Heart left ventricle (tissue), 16 donors: ENCODE data around the gene ATL1. TPM values are rescaled to one million over a fixed set of nuclear protein-coding genes. Genes with fewer than 3 reads are reported as not detected.

Source experiments
- ATAC-seq, 4 donors: fragments of 200-7000 bp; cut with Tn5 transposase; one replicate each; pipeline ENCODE4 v1.9.1; 2020 to 2022; ENCODE audit warnings: moderate library complexity in 4 of 4, mild to moderate bottlenecking in 3 of 4, moderate number of reproducible peaks in 1 of 4
- DNase-seq, 5 donors: peaks; one replicate each; pipeline ENCODE4 v3.0.0-alpha.2; 2020
- H3K27ac ChIP-seq, 12 donors: fragments of 200-600 bp; sonication (generic) in 4 of 12; one replicate each; pipeline versions ENCODE4 v1.5.0 to v1.8.0; 2016 to 2022; ENCODE audit warnings: mild to moderate bottlenecking in 2 of 12
- H3K27me3 ChIP-seq, 9 donors: fragments of 200-600 bp; sonication (generic) in 2 of 9; one replicate each; pipeline versions ENCODE4 v1.5.1 to v1.8.0; 2016 to 2022; ENCODE audit warnings: mild to moderate bottlenecking in 3 of 9
- H3K36me3 ChIP-seq, 9 donors: fragments of 200-600 bp; sonication (generic) in 2 of 9; one replicate each; pipeline versions ENCODE4 v1.5.0 to v1.8.0; 2018 to 2022; ENCODE audit warnings: mild to moderate bottlenecking in 2 of 9
- H3K4me1 ChIP-seq, 12 donors: fragments of 200-600 bp; sonication (generic) in 4 of 12; one replicate each; pipeline versions ENCODE4 v1.5.0 to v1.8.0; 2016 to 2022; ENCODE audit warnings: mild to moderate bottlenecking in 3 of 12
- H3K4me3 ChIP-seq, 12 donors: fragments of 200-600 bp; sonication (generic) in 4 of 12; one replicate each; pipeline versions ENCODE4 v1.5.0 to v1.8.0; 2017 to 2022; ENCODE audit warnings: mild to moderate bottlenecking in 9 of 12, moderate library complexity in 4 of 12
- H3K9me3 ChIP-seq, 12 donors: fragments of 200-600 bp; sonication (generic) in 4 of 12; one replicate each; pipeline versions ENCODE4 v1.5.0 to v1.8.0; 2016 to 2022; ENCODE audit warnings: mild to moderate bottlenecking in 1 of 12
- CTCF ChIP-seq, 12 donors: fragments of 200-600 bp; sonication (generic) in 4 of 12; IDR thresholded peaks; one replicate each; pipeline versions ENCODE4 v1.5.0 to v1.8.0; 2018 to 2022; ENCODE audit warnings: antibody characterized with exemption in 12 of 12, mild to moderate bottlenecking in 5 of 12
- POLR2A ChIP-seq, 2 donors: fragments of 450-650 bp; IDR thresholded peaks; one replicate each; pipeline ENCODE4 v1.6.1; 2017; ENCODE audit warnings: antibody characterized with exemption in 2 of 2, mild to moderate bottlenecking in 2 of 2, moderate library complexity in 2 of 2
- WGBS, 4 donors: extraction: QIAGEN DNeasy Blood & Tissue Kit in 2 of 4; methylation state at CpG; one replicate each; pipeline versions ENCODE4 v1.1.5 to v1.1.7; 2013 to 2018; 5-methylcytosine and 5-hydroxymethylcytosine counted together
- intact Hi-C, 10 donors: fragments of 100-400 bp; cut with DNase I; formaldehyde crosslinking; loops; one replicate each; pipeline versions ENCODE4 v1.11.1 to v1.14.2; 2022
- polyA plus RNA-seq, 2 donors: library from polyadenylated mRNA; stranded (reverse); fragments of 200-250 nt; gene quantifications; one replicate each; pipeline ENCODE4 v1.2.3, GENCODE V29; 2013
- total RNA-seq, 9 donors: library from RNA; depleted of rRNA in 2 of 9; stranded (reverse); fragments of >200 nt in 2 of 9; fragmentation: NEBNext Ultra II Directional in 3 of 9; extraction: Animal tissue kit (Norgen Biotek cat#: 25700) in 3 of 9; gene quantifications; one replicate each; pipeline versions ENCODE4 v1.1.0 to v1.2.4, GENCODE V29; 2016 to 2023
- donor health status: ischemic (EF 13 %, LVEDD 7.1; RV severe dilation, severe dysfunction).
- donor health status: healthy with polysubstance abuse.
- donor health status: DM: no; HTN: yes; CAD: no.
- donor health status: DM: no; HTN: no; CAD: no.
- donor health status: ischemic (EF 25% LVEDD 6.9; RV normal size, moderate dysfunction).
- donor health status: ischemic (EF 25% LVEDD 5.7; RV mildly dilated, moderate dysfunction).
- donor health status: healthy.
- donor health status: DM: yes; HTN: yes; CAD: no.
- donor health status: ischemic (EF 35%, LVEDD 5.7; RV mildly dilated, moderate dysfunction).
- donor health status: nonischemic (EF 11% LVEDD 7.7; RV severe dilation, severe dysfunction).
- donor health status: DM: yes; HTN: yes; CAD: no.
- donor health status: PGD.
- donor health status: ischemic (EF 29% LVEDD 5.4; RV normal size, mild dysfunction).
- donor health status: nonischemic (EF 23%, LVEDD 6.1; RV moderate dilation, normal function).

ATL1 gene
- total and polyA plus RNA-seq, 11 donors: 0.28 to 3.1 (median 0.94) TPM

- intact Hi-C loops: no loop called here
- 76 to 87% (median 80%) methylated on average over 2 of the region's 2 CpGs for WGBS, 4 donors
- Histone ChIP-seq H3K9me3 (no peaks in the 10 kb centered on the region), H3K36me3 (no peaks in the 10 kb centered on the region), H3K4me3 (no peak overlapping the region), H3K4me1 (peaks cover 0 to 27% (median 10%) of the 10 kb centered on the region in 12 donors), H3K27me3 (no peaks in the 10 kb centered on the region), H3K27ac (no peak overlapping the region)
- no peak for DNase-seq
- TF ChIP-seq POLR2A (IDR thresholded peaks at IDR 0.05) (no peak), CTCF (IDR thresholded peaks at IDR 0.05) (no peak)
- no peak for ATAC-seq
Measured at GRCh38 chr14:50675597-50675996, 115.7 kb downstream of the ATL1 start.

- Histone ChIP-seq H3K4me1 (peaks cover 0 to 27% (median 10%) of the 10 kb centered on the region in 12 donors), H3K27ac (peak overlapping the region in 9 of 12 donors; percentile 1 to 69 (median 32)), H3K4me3 (peak overlapping the region in 2 of 12 donors; percentile 7 to 20), H3K9me3 (no peaks in the 10 kb centered on the region), H3K36me3 (no peaks in the 10 kb centered on the region), H3K27me3 (no peaks in the 10 kb centered on the region)
- DNase-seq: no peak
- intact Hi-C loops: no loop called here
- ATAC-seq: no peak
- 77 to 81% (median 80%) methylated on average over 7 of the region's 7 CpGs for WGBS, 4 donors
- TF ChIP-seq POLR2A (IDR thresholded peaks at IDR 0.05) (no peak), CTCF (IDR thresholded peaks at IDR 0.05) (no peak)
Measured at GRCh38 chr14:50676814-50677516, 117.0 kb downstream of the ATL1 start.

GRCh38 chr14:50677527-50678063, 117.7 kb downstream of the ATL1 start:
- Histone ChIP-seq H3K27ac (peak overlapping the region in 9 of 12 donors; percentile 1 to 69 (median 11)), H3K4me3 (peak overlapping the region in 3 of 12 donors; percentile 7 to 20 (median 10))
- 26 to 31% (median 30%) methylated on average over 5 of the region's 5 CpGs for WGBS, 4 donors

More at GRCh38 chr14:50677527-50678063, 117.7 kb downstream of the ATL1 start:
- DNase-seq: no peak
- Histone ChIP-seq H3K27me3 (no peaks in the 10 kb centered on the region), H3K9me3 (no peaks in the 10 kb centered on the region), H3K4me1 (peaks cover 0 to 27% (median 10%) of the 10 kb centered on the region in 12 donors), H3K36me3 (no peaks in the 10 kb centered on the region)
- no peak for TF ChIP-seq CTCF (IDR thresholded peaks at IDR 0.05)
- no peak for TF ChIP-seq POLR2A (IDR thresholded peaks at IDR 0.05)
- ATAC-seq: peak in 3 of 4 donors; percentile 34 to 80 (median 49)
- intact Hi-C loops: no loop called here
